ENCODE results near the gene PTTG1IP.
"Not testable (repeated sequence)": the region's sequence is repeated elsewhere in the genome, so short reads cannot be mapped to it uniquely, and the experiment has no call there.

Gene PTTG1IP

GRCh38 chr21:44879238-44879637 is 5.7 kb upstream of the PTTG1IP start:
- DNase-seq = not testable (repeated sequence)

DNA sequence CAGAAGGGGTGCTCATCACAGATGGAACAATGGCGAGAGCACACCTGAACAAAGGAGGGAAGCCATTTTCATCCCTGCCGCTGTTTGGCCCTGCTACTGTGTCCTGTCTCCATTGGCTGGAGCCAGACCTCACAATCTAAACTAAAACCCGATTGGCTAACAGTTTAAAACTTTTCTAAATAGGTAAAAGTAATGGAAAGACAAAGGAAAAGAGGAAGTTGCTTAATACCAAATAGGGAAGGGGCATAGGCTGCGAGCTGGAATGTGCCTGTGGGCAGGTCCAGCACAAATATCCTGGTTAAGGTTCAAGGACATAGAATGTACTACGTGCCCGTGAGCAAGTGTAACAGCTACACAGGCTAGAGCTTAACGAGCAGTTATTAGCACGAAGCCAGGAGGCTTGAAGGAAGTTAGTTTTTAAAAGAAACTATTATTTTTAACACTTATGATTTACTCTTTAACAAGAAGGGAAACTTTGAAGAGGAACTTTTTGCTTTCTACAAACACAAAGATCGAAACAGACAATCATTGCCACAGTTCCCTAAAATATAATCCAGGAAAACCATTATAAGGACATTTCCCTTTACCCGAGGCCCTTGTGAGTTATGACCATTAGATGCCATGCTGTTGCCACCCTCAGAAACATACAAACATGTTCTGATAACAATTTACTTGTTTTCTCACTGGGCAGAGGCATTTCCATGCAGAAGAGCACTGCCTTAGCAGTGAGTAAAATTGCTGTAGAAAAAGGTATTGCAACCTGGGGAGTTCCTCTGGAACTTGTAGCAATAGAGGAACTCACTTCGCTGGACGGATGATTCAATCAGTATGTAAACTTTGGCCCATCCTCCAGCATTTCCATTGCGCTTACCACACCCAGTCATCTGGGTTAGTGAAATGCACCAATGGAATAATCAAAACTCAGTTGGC is 4.8 kb upstream of the PTTG1IP start:
- DNase-seq = no peak

GRCh38 chr21:44876849-44877575 is 3.5 kb upstream of the PTTG1IP start:
- DNase-seq = no peak

GRCh38 chr21:44875316-44875700 is 1.8 kb upstream of the PTTG1IP start:
- DNase-seq = no peak

DNA sequence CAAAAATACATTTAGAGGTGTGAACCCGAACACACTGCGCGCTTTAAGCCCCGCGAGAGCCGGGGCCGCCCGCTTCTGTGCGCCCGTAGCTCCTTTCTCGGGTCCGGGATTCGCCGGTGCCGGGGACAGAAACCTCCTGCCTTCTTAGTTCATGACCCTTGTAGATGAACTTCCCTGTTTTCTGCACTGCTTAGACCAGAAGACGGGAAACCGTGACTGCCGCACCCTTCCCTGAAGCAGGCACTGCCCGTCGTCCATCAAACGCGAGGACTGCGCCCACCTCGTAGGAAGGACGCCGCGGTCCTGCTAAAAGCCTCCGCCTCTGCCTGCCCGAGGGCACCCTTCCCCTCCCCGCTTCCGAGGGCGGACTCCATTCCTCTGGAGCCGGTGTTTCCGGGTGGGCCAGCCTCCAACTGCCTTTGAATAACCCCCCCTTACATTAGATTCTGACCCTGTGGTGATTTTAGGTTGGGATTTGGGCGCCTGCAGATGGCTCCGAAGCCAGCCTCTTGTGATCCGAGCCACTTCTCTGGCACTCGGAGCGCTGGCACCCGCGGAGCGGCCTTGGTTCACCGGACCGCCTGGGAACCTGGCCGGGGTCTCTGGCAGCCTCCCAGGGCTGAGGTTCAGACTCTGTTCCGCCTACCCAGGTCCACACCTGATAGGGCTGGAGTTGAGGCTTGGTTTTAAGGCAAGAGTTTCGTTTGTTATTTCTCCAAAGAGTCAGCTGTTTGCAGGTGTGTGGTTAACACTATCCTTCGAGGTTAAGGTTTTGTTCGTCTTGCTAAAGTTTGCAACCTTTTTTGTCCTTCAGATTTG is 1.2 kb upstream of the PTTG1IP start:
- DNase-seq = peak; percentile 46

DNA sequence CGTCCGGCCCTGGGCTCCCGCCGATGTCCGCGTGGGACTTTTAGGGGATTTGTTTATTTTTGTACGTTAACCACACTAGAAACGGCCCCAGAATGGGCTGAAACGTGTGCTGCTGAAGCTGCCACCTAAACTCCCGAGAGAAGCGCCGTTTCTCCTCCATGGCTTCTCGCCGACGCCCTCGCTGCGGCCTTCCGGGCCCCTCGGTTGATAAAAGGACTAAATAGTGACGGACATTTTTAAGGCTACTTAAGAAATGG is 678 bp upstream of the PTTG1IP start:
- DNase-seq = peak; percentile 53

- DNase-seq = no peak
These were observed 688 bp downstream of the PTTG1IP start for GRCh38 chr21:44872649-44873355.

DNA sequence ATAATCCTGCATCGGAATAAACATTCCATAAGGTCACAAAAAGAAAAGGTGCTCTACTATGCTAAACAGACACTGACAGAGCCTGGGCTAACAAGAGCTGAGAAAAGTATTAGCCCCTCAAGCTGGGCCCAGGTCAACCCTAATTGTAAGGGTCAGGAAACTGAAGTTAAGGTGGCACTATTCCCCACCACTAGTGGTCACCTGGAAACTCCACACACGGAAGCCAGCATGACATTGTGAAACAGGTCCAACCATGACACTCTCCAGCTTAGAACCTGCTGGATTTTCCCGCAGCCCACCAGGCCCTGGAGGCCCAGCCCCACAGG is 1.2 kb downstream of the PTTG1IP start:
- DNase-seq = no peak

GRCh38 chr21:44871576-44872269 is 1.8 kb downstream of the PTTG1IP start:
- no peak for DNase-seq

DNA sequence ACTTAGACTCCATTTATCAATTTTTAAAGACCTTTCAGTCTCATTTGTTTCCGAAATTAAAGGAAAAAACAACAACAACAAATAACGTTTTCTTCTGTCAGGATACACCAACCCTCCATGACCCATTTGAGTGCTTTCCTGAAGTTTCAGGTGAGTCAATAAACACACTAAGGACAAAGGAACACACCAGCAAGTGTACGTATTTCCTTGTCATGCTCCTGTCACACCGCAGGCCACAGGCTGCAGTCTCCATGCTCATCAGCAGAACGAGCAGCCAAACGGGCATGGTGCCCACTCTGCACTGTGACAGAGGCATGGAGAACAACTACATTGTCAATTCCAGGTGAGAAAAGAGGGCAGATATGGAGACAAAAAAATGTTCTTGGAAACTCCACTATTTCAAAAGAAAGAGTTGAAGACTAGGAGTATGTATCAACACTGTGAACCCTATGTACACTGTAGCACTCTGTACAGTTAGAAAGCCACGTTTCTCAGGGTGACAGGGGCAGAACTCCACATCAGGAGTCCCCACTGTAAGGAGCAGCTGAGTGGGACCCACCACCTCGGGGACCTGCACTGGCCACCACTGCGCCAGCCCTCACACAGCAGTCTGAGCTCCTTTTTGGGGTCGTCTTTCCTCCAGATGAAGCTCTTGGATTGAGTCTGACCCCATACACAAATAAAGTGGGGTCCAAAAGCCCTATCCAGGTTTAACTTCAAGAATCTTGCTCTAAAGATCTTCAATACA is 2.6 kb downstream of the PTTG1IP start:
- DNase-seq = no peak

DNA sequence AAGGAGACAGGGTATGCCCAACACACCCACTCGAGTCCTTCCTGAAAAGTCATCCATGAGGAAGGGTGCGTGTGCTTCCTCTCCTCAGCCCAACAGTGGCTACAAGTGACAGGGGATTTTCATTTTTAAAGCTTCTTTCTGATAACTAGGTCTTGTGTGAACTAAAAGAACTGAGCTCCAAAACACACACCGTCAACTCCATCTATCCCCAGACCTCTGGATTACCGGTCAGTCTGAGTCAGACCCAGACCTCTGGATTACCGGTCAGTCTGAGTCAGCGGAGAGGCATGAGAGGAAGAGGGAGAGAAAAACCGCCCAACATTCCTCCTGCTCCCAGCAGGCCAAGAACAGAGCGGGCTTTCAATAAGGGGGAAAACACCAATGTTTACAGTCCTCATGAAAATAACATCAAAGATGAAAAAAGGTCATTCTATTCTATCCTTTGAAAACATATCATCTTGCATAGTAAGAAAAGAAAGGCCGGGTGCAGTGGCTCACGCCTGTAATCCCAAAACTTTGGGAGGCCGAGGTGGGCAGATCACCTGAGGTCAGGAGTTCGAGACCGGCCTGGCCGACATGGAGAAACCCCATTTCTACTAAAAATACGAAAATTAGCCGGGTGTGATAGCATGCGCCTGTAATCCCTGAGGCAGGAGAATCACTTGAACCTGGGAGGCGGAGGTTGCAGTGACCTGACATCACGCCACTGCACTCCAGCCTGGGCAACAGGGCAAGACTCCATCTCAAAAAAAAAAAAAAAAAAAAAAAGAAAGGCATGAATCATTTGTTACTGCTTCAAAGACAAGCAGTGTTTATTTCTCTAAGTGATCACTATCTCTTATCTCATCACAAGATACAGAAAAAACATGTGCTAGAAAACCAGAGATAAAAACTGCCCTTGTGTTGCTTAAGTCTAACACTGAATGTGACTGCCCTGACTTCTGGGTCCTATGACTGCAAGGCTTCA is 3.4 kb downstream of the PTTG1IP start:
- DNase-seq = no peak

- DNase-seq = no peak
These were observed 4.8 kb downstream of the PTTG1IP start for GRCh38 chr21:44868707-44869106.

DNA sequence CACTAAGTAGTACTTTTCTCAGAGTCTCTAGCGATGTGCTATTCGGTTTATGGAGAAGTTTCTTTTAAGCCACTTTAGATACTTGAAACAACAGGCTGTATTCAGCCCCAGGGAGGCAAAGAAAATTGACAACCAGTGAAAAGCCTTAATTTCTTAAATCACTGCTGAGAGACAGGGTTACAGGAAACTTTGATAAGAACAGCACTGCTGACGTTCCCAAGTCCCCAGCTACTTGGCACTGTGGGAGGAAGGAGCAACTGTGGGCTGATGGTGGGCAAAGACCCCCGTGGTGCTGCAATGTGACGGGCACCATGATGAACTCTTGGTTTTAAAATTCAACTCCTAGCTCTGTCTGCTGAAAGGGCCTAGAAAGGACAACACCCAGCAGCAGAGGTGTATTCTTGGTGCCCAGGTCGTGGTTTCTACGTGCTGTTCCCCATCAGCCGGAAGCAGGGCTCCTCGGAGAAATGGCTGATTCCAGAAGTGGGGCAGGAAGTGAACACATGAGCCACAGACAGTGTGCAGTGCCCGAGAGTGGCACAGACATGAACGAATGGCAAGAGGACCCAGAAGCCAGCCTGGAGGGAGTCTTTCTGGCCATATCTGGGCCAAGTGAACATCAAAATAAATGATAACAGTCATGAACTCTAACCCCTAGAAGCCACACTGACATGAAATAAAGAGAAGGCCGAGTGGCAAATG is 5.3 kb downstream of the PTTG1IP start:
- DNase-seq = no peak

- no peak for DNase-seq
These were observed 6.0 kb downstream of the PTTG1IP start for GRCh38 chr21:44867464-44867863.

- DNase-seq = peak; percentile 70
These were observed 6.7 kb downstream of the PTTG1IP start for GRCh38 chr21:44866780-44867179.

DNA sequence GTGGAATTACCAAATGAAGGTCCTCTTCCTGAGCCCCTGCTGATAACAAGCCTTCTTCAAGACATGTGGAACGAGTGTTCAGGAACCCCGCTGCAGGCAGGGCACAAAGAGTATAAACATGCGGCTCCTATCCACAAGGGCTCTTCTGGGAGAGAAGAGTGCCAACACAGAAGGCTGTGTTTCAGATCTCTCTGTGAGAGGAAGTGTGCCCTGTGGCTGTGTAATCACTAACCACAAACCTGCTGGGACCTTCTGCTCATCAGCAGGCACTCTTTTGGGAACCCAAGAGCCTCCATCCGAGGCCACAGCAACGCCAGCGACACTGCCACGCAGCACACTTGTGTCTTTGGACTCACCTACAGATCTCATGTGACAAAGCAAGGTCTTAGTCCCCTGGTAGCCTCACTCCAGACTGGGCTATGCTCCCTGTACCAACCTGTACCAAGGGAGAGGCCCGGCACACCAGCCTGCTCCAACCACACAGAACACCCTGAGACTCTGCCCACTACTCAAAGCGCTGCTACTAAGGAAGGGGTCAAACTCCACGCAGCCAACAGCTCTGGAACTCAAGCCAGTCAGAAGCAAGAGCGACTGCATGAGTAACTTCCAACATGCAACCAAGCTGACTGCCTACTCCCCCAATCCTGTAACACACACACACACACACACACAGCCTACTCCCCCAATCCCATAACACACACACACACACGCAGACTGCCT is 7.8 kb downstream of the PTTG1IP start:
- no peak for DNase-seq

GRCh38 chr21:44862869-44863685 is 10.4 kb downstream of the PTTG1IP start:
- no peak for DNase-seq

- no peak for DNase-seq
These were observed 14.7 kb downstream of the PTTG1IP start for GRCh38 chr21:44858791-44859190.
